CD4-positive, alpha-beta T cell (primary cell): ENCODE measurements around the gene DYNLT2B. TPM values are rescaled to one million over a fixed set of nuclear protein-coding genes. Genes with fewer than 3 reads are reported as not detected.

Experiments used
- ATAC-seq: fragments of 200-7000 bp; cut with Tn5 transposase; one replicate; pipeline ENCODE4 v1.10.0; 2022; ENCODE audit warnings: mild to moderate bottlenecking; ENCODE audit not compliant: poor library complexity
- CTCF ChIA-PET: fragments of 350-600 bp; sonication (Branson Sonifier 250); formaldehyde crosslinking; loops from one replicate; lab custom pipeline; 2021; ENCODE audit warnings: antibody characterized with exemption, inconsistent platforms; lab: Charles Lee
- POLR2A ChIA-PET: fragments of 350-600 bp; sonication (Branson Sonifier 250); formaldehyde crosslinking; loops from one replicate; lab custom pipeline; 2021; ENCODE audit warnings: antibody characterized with exemption, inconsistent platforms; lab: Charles Lee
- DNase-seq, 14 experiments: peaks; one replicate each; pipeline ENCODE4 v3.0.0-alpha.2; 2013 to 2020; ENCODE audit warnings: mixed read lengths in 2 of 14
- H3K27ac ChIP-seq, 2 donors: one replicate each; pipeline versions ENCODE4 v1.5.1 to v1.7.0; 2013; ENCODE audit warnings: low read length in 2 of 2, low read depth in 1 of 2, mild to moderate bottlenecking in 1 of 2
- H3K27me3 ChIP-seq, 2 experiments: 1 replicate in 1 of 2; 2 replicates in 1 of 2; pipeline versions ENCODE4 v1.6.1 to v1.7.0; 2013; ENCODE audit warnings: low read length in 2 of 2, control low read depth in 1 of 2, mild to moderate bottlenecking in 1 of 2, moderate library complexity in 1 of 2; ENCODE audit not compliant: insufficient read depth in 2 of 2, control insufficient read depth in 1 of 2
- H3K36me3 ChIP-seq: one replicate; pipeline ENCODE4 v1.6.1; 2013; ENCODE audit warnings: low read length, control low read depth; ENCODE audit not compliant: insufficient read depth
- H3K4me1 ChIP-seq: one replicate; pipeline ENCODE4 v1.6.1; 2013; ENCODE audit warnings: low read length, control low read depth; ENCODE audit not compliant: insufficient read depth
- H3K4me3 ChIP-seq: one replicate; pipeline ENCODE4 v1.5.1; 2013; ENCODE audit warnings: mild to moderate bottlenecking, low read length, moderate library complexity
- H3K9me3 ChIP-seq, 2 experiments: 1 replicate in 1 of 2; 2 replicates in 1 of 2; pipeline versions ENCODE4 v1.6.1 to v1.7.0; 2013; ENCODE audit warnings: low read length in 2 of 2, mild to moderate bottlenecking in 2 of 2, control low read depth in 1 of 2, moderate library complexity in 1 of 2; ENCODE audit not compliant: control insufficient read depth in 1 of 2, insufficient read depth in 1 of 2
- H3K27ac Mint-ChIP-seq: one replicate; pipeline ENCODE4 v1.8.0; 2020; ENCODE audit warnings: mixed read lengths
- H3K27me3 Mint-ChIP-seq: one replicate; pipeline ENCODE4 v1.8.0; 2021; ENCODE audit warnings: mixed read lengths
- H3K36me3 Mint-ChIP-seq: one replicate; pipeline ENCODE4 v1.8.0; 2021; ENCODE audit warnings: low read depth, mixed read lengths
- H3K4me1 Mint-ChIP-seq: one replicate; pipeline ENCODE4 v1.8.0; 2021; ENCODE audit warnings: low read depth, mixed read lengths
- H3K4me3 Mint-ChIP-seq: one replicate; pipeline ENCODE4 v1.8.0; 2020; ENCODE audit warnings: mild to moderate bottlenecking, mixed read lengths
- H3K9me3 Mint-ChIP-seq: one replicate; pipeline ENCODE4 v1.8.0; 2020; ENCODE audit warnings: mixed read lengths
- CTCF ChIP-seq: fragments of 200-600 bp; IDR thresholded peaks from one replicate; pipeline ENCODE4 v1.8.0; 2022; ENCODE audit warnings: antibody characterized with exemption, mild to moderate bottlenecking
- intact Hi-C, 2 experiments: fragments of 100-400 bp; cut with DNase I in 1 of 2; cut with micrococcal nuclease in 1 of 2; formaldehyde crosslinking; loops; one replicate each; pipeline versions ENCODE4 v1.15.1 to v1.9.0; 2023 to 2025; cut with DNase I, micrococcal nuclease
- total RNA-seq, 174 experiments: library from RNA in 2 of 174; stranded (reverse) in 2 of 174; gene quantifications; one replicate each; pipeline ENCODE4 v1.2.3 and lab custom pipeline; 2021 to 2026

Gene DYNLT2B
- total RNA-seq, 2 experiments from 2014 or later: 4.5 to 4.6 TPM

- intact Hi-C loops: loop anchor here in 1 of 2 experiments (2.0 to 5.0 kb wide), 2 partner anchors 37 to 109 kb away; partner anchors contain the start of gene UBXN7
- Histone ChIP-seq H3K4me3 (no peak overlapping the region), H3K4me1 (peaks cover 7% of the 10 kb centered on the region), H3K27ac (no peak overlapping the region), H3K27me3 (peaks cover 0 to 2% of the 10 kb centered on the region in 2 experiments), H3K9me3 (no peaks in the 10 kb centered on the region), H3K36me3 (no peaks in the 10 kb centered on the region)
- Mint-ChIP-seq H3K9me3 (no peaks in the 10 kb centered on the region), H3K4me3 (no peak overlapping the region), H3K27ac (no peak overlapping the region), H3K4me1 (no peaks in the 10 kb centered on the region), H3K27me3 (no peaks in the 10 kb centered on the region), H3K36me3 (no peaks in the 10 kb centered on the region)
- DNase-seq (no peak), ATAC-seq (no peak)
- ChIA-PET CTCF (no interaction called here), POLR2A (no interaction called here)
- TF ChIP-seq CTCF: peak; percentile 14
Measured at GRCh38 chr3:196323691-196324090, 5.7 kb upstream of the DYNLT2B start.

- ChIA-PET CTCF (no interaction called here), POLR2A (no interaction called here)
- Histone ChIP-seq H3K4me3 (no peak overlapping the region), H3K27me3 (peaks cover 0 to 2% of the 10 kb centered on the region in 2 experiments), H3K9me3 (no peaks in the 10 kb centered on the region), H3K27ac (no peak overlapping the region), H3K36me3 (no peaks in the 10 kb centered on the region), H3K4me1 (peaks cover 10% of the 10 kb centered on the region)
- Mint-ChIP-seq H3K27ac (no peak overlapping the region), H3K4me1 (no peaks in the 10 kb centered on the region), H3K4me3 (no peak overlapping the region), H3K36me3 (peaks cover 3% of the 10 kb centered on the region), H3K9me3 (no peaks in the 10 kb centered on the region), H3K27me3 (no peaks in the 10 kb centered on the region)
- ATAC-seq: no peak
- intact Hi-C loops: loop anchor here in 1 of 2 experiments (5.0 kb wide), 1 partner anchor 109 kb away; the partner anchor contains the start of gene UBXN7
- DNase-seq: no peak
- no peak for TF ChIP-seq CTCF
Measured at GRCh38 chr3:196323016-196323415, 5.0 kb upstream of the DYNLT2B start.

- Mint-ChIP-seq H3K9me3 (no peaks in the 10 kb centered on the region), H3K36me3 (peaks cover 6% of the 10 kb centered on the region), H3K27me3 (no peaks in the 10 kb centered on the region), H3K4me1 (peaks cover 5% of the 10 kb centered on the region), H3K27ac (no peak overlapping the region), H3K4me3 (peak overlapping the region; percentile 30)
- H3K27ac ChIP-seq: no peak overlapping the region
- no peaks in the 10 kb centered on the region for H3K9me3 ChIP-seq
- no peaks in the 10 kb centered on the region for H3K27me3 ChIP-seq
- no peaks in the 10 kb centered on the region for H3K36me3 ChIP-seq
- H3K4me1 ChIP-seq: peaks cover 20% of the 10 kb centered on the region
- ATAC-seq (no peak), DNase-seq (peak in 2 of 14 experiments; percentile 21 to 39)
- H3K4me3 ChIP-seq: no peak overlapping the region
- intact Hi-C loops: loop anchor here in 1 of 2 experiments (5.0 kb wide), 1 partner anchor 111 kb away; the partner anchor contains the start of gene UBXN7
- ChIA-PET POLR2A (no interaction called here), CTCF (interaction anchor here (0.5 kb wide), 1 partner anchor 45 kb away, joined by 3 read pairs; no protein-coding TSS in a partner anchor)
- no peak for TF ChIP-seq CTCF
Measured at GRCh38 chr3:196321162-196321561, 3.1 kb upstream of the DYNLT2B start.
